Keratinocyte (primary cell): ENCODE measurements around the gene GDA. TPM values are rescaled to one million over a fixed set of nuclear protein-coding genes. Genes with fewer than 3 reads are reported as not detected.

Experiments
- DNase-seq: peaks from one replicate; pipeline ENCODE4 v3.0.0-alpha.2; 2011; ENCODE audit warnings: low read depth, missing footprints, low spot score
- FAIRE-seq: peaks from 2 replicates; lab custom pipeline; 2011; peaks lifted over from hg19 to GRCh38; lab: Jason Lieb, UNC
- H2AFZ ChIP-seq: 2 replicates; pipeline ENCODE4 v1.6.0; 2012; ENCODE audit warnings: low read length, control low read depth, inconsistent platforms; ENCODE audit not compliant: control insufficient read depth
- H3K27ac ChIP-seq: 2 replicates; pipeline ENCODE4 v1.5.1; 2011; ENCODE audit warnings: low read length; ENCODE audit not compliant: control insufficient read depth, insufficient read depth
- H3K27me3 ChIP-seq: 3 replicates; pipeline ENCODE4 v1.6.0; 2011; ENCODE audit warnings: low read length; ENCODE audit not compliant: control insufficient read depth, insufficient read depth; ENCODE audit errors: extremely low read depth
- H3K36me3 ChIP-seq, 2 experiments: 2 replicates in 1 of 2; 3 replicates in 1 of 2; pipeline ENCODE4 v1.5.1; 2011; ENCODE audit warnings: low read length in 2 of 2, mild to moderate bottlenecking in 1 of 2; ENCODE audit not compliant: control insufficient read depth in 2 of 2, insufficient read depth in 2 of 2; ENCODE audit errors: extremely low read depth in 1 of 2
- H3K4me1 ChIP-seq: 3 replicates; pipeline ENCODE4 v1.5.1; 2011; ENCODE audit warnings: low read length; ENCODE audit not compliant: control insufficient read depth, insufficient read depth; ENCODE audit errors: extremely low read depth
- H3K4me2 ChIP-seq: 3 replicates; pipeline ENCODE4 v1.6.0; 2011; ENCODE audit warnings: low read depth, low read length; ENCODE audit not compliant: control insufficient read depth, insufficient read depth; ENCODE audit errors: extremely low read depth
- H3K4me3 ChIP-seq, 3 experiments: fragments of 200-600 bp in 1 of 3; sonication (generic) in 1 of 3; 2 replicates in 2 of 3; 3 replicates in 1 of 3; pipeline ENCODE4 v1.5.1; 2011 to 2016; ENCODE audit warnings: low read length in 3 of 3, mild to moderate bottlenecking in 3 of 3, control low read depth in 2 of 3, inconsistent platforms in 1 of 3, low read depth in 1 of 3, mixed read lengths in 1 of 3, mixed run types in 1 of 3, moderate library complexity in 1 of 3; ENCODE audit not compliant: control insufficient read depth in 2 of 3, insufficient read depth in 2 of 3; ENCODE audit errors: extremely low read depth in 1 of 3
- H3K79me2 ChIP-seq: 2 replicates; pipeline ENCODE4 v1.6.0; 2012; ENCODE audit warnings: low read length; ENCODE audit not compliant: control insufficient read depth, insufficient read depth
- H3K9ac ChIP-seq: 3 replicates; pipeline ENCODE4 v1.6.0; 2011; ENCODE audit warnings: low read length; ENCODE audit not compliant: control insufficient read depth, insufficient read depth; ENCODE audit errors: extremely low read depth
- H3K9me1 ChIP-seq: 3 replicates; pipeline ENCODE4 v1.6.0; 2011; ENCODE audit warnings: low read length; ENCODE audit not compliant: control insufficient read depth, insufficient read depth; ENCODE audit errors: extremely low read depth
- H3K9me3 ChIP-seq: 2 replicates; pipeline ENCODE4 v1.5.1; 2012; ENCODE audit warnings: low read depth, low read length; ENCODE audit not compliant: control insufficient read depth
- H4K20me1 ChIP-seq: 3 replicates; pipeline ENCODE4 v1.6.0; 2011; ENCODE audit warnings: low read length; ENCODE audit not compliant: control insufficient read depth, insufficient read depth; ENCODE audit errors: extremely low read depth
- CTCF ChIP-seq, 3 experiments: IDR thresholded peaks in 1 of 3; conservative IDR thresholded peaks in 1 of 3; optimal IDR thresholded peaks in 1 of 3; 2 replicates in 2 of 3; 3 replicates in 1 of 3; pipeline versions ENCODE3 to v1.5.1; 2011; ENCODE audit warnings: low read length in 3 of 3, mild to moderate bottlenecking in 3 of 3, moderate library complexity in 2 of 3, control low read depth in 1 of 3, inconsistent platforms in 1 of 3; ENCODE audit not compliant: insufficient read depth in 2 of 3; ENCODE audit errors: extremely low read depth in 1 of 3
- EZH2 ChIP-seq: IDR thresholded peaks from one replicate; pipeline ENCODE4 v1.6.1; 2012; ENCODE audit warnings: inconsistent platforms, mild to moderate bottlenecking, low read length, moderate library complexity
- dilution Hi-C: fragments of 300-500 bp; cut with MboI; formaldehyde crosslinking; loops from one replicate; pipeline ENCODE4 v1.7.0; 2020; ENCODE audit warnings: low sequenced_read_pairs; ENCODE audit not compliant: extremely low pct_ligation_motif_present
- polyA plus RNA-seq, 5 experiments: library from polyadenylated mRNA; depleted of rRNA in 3 of 5; stranded (reverse) in 3 of 5; stranded (forward) in 1 of 5; unstranded in 1 of 5; fragments of >200 nt; gene quantifications; 1 replicate in 1 of 5; 2 replicates in 3 of 5; 3 replicates in 1 of 5; pipeline versions ENCODE4 v1.2.1 to v1.2.3, GENCODE V29; 2011 to 2012; ENCODE audit warnings: missing spikeins in 2 of 5, low read depth in 1 of 5, low replicate concordance in 1 of 5

GDA gene
- polyA plus RNA-seq, 1 donor (not counting 4 experiments of a cell fraction or from before 2014, with no cell fraction given), result 0.75 TPM

GRCh38 chr9:72155301-72155700 lies 6.1 kb downstream of the GDA start:
- no peaks in the 10 kb centered on the region for H3K9me3 ChIP-seq
- no peak overlapping the region for H3K27ac ChIP-seq
- no peak overlapping the region for H3K4me2 ChIP-seq
- no peak for DNase-seq
- no peak overlapping the region for H2AFZ ChIP-seq
- no peaks in the 10 kb centered on the region for H3K4me1 ChIP-seq
- no peaks in the 10 kb centered on the region for H3K79me2 ChIP-seq
- no peak for FAIRE-seq
- H3K27me3 ChIP-seq, result peaks cover 5% of the 10 kb centered on the region
- H4K20me1 ChIP-seq, result no peaks in the 10 kb centered on the region
- dilution Hi-C loops, result no loop called here
- H3K9ac ChIP-seq, result no peak overlapping the region
- no peaks in the 10 kb centered on the region for H3K36me3 ChIP-seq
- TF ChIP-seq EZH2 (no peak), CTCF (optimal IDR thresholded peaks at IDR 0.05 in 1 of 3, IDR thresholded peaks at IDR 0.05 in 1 of 3, conservative IDR thresholded peaks at IDR 0.05 in 1 of 3; ENCODE audit: extremely low read depth in 1 of 3, insufficient read depth in 2 of 3, low read length in 3 of 3) (no peak)
- H3K4me3 ChIP-seq, result no peak overlapping the region
- H3K9me1 ChIP-seq, result no peaks in the 10 kb centered on the region

GRCh38 chr9:72156586-72156985 lies 7.3 kb downstream of the GDA start:
- Histone ChIP-seq H3K27ac (no peak overlapping the region), H2AFZ (no peak overlapping the region), H3K4me3 (no peak overlapping the region), H3K4me1 (no peaks in the 10 kb centered on the region), H3K27me3 (no peaks in the 10 kb centered on the region), H3K79me2 (no peaks in the 10 kb centered on the region), H3K9me3 (no peaks in the 10 kb centered on the region), H3K4me2 (no peak overlapping the region), H3K9ac (no peak overlapping the region), H4K20me1 (no peaks in the 10 kb centered on the region), H3K9me1 (no peaks in the 10 kb centered on the region), H3K36me3 (no peaks in the 10 kb centered on the region)
- TF ChIP-seq EZH2 (no peak), CTCF (optimal IDR thresholded peaks at IDR 0.05 in 1 of 3, IDR thresholded peaks at IDR 0.05 in 1 of 3, conservative IDR thresholded peaks at IDR 0.05 in 1 of 3; ENCODE audit: extremely low read depth in 1 of 3, insufficient read depth in 2 of 3, low read length in 3 of 3) (no peak)
- dilution Hi-C loops, result no loop called here
- FAIRE-seq (no peak), DNase-seq (no peak)
